Pancreas (tissue), 10 donors: ENCODE results near the gene ARHGEF3. TPM values are rescaled to one million over a fixed set of nuclear protein-coding genes. Genes with fewer than 3 reads are reported as not detected.

Source experiments
- ATAC-seq, 4 donors: fragments of 200-7000 bp; cut with Tn5 transposase; one replicate each; pipeline versions ENCODE4 v1.8.0 to v1.9.1; 2020; ENCODE audit warnings: mild to moderate bottlenecking in 4 of 4, moderate library complexity in 4 of 4
- DNase-seq, 6 donors: peaks; one replicate each; pipeline ENCODE4 v3.0.0-alpha.2; 2020
- FAIRE-seq: peaks from 2 replicates; lab custom pipeline; 2012; peaks lifted over from hg19 to GRCh38; lab: Jason Lieb, UNC
- H3K27ac ChIP-seq, 4 donors: fragments of 200-600 bp; sonication (generic); 1 replicate in 3 of 4; 2 replicates in 1 of 4; pipeline versions ENCODE4 v1.5.0 to v1.8.0; 2020
- H3K27me3 ChIP-seq, 4 donors: fragments of 200-600 bp; one replicate each; pipeline ENCODE4 v1.8.0; 2021
- H3K36me3 ChIP-seq, 3 donors: fragments of 200-600 bp; sonication (generic) in 1 of 3; one replicate each; pipeline versions ENCODE4 v1.5.0 to v1.8.0; 2020 to 2021
- H3K4me1 ChIP-seq, 3 donors: fragments of 200-600 bp; one replicate each; pipeline ENCODE4 v1.8.0; 2021
- H3K4me3 ChIP-seq, 4 donors: fragments of 200-600 bp; sonication (generic) in 2 of 4; one replicate each; pipeline versions ENCODE4 v1.5.0 to v1.8.0; 2020 to 2021
- H3K9me3 ChIP-seq, 4 donors: fragments of 200-600 bp; one replicate each; pipeline ENCODE4 v1.8.0; 2021
- CTCF ChIP-seq, 4 donors: fragments of 200-600 bp; sonication (generic) in 3 of 4; IDR thresholded peaks; one replicate each; pipeline versions ENCODE4 v1.5.0 to v1.8.0; 2021; ENCODE audit warnings: antibody characterized with exemption in 4 of 4
- WGBS, 2 donors: extraction: QIAGEN DNeasy Blood & Tissue Kit; methylation state at CpG; one replicate each; pipeline ENCODE4 v1.1.7; 2013; 5-methylcytosine and 5-hydroxymethylcytosine counted together
- intact Hi-C, 3 donors: fragments of 100-400 bp; cut with DNase I; formaldehyde crosslinking; loops; one replicate each; pipeline versions ENCODE4 v1.11.1 to v1.14.2; 2022
- polyA plus RNA-seq, 2 donors: library from polyadenylated mRNA; stranded (reverse); fragments of 200-250 nt; gene quantifications; one replicate each; pipeline ENCODE4 v1.2.3, GENCODE V29; 2013
- total RNA-seq, 6 donors: library from RNA; stranded (reverse); fragmentation: NEBNext Ultra II Directional in 4 of 6; extraction: Animal tissue kit (Norgen Biotek cat#: 25700) in 4 of 6; gene quantifications; one replicate each; pipeline versions ENCODE4 v1.2.1 to v1.2.4, GENCODE V29; 2021 to 2023
- donor health status: healthy with polysubstance abuse.
- donor health status: DM: no; HTN: no; CAD: no; lungs with moderate emphysema.
- donor health status: DM: no; HTN: no; CAD: no.
- donor health status: control.
- donor health status: control.
- donor health status: Bipolar disorder and iron deficiency.
- donor health status: DM: yes; HTN: yes; CAD: no.
- donor health status: DM: no; HTN: no; CAD: no.
- donor health status: DM: no; HTN: no; CAD: no.
- donor health status: DM: yes; HTN: yes; CAD: no.

The ARHGEF3 gene
- total and polyA plus RNA-seq, 8 donors = 11.4 to 36.5 (median 25.6) TPM

DNA sequence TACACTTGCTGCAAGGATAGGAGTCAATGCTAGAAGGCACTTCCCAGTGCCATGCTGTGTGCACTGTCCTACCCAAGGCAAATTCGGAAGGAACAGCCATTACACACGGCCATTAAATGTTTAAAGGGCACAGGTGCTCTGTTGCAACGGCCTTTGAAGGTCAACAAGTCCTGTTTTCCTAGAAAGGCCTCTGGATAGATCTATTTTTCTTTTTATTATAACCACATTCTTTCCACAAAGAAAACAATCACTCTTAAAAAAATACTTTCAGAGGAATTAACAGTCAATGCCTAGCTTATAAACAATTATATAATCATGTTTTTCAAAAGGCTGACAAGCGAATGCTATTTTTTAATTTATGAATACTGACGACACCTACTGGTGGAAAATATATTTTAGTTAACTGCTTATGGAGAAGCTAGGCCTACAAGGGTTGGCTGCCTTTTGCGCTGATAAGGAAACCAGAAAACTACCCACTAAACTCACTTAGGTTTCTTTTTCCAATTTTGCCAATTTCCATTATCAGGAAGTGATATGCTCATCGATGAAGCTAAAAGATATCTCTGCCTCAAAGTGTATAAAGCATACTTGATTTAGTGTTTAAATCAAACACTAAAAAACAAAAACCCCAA, 2.4 kb downstream of the ARHGEF3 start:
- WGBS, 2 donors = 3% methylated on average over 7 of the region's 7 CpGs
- H3K9me3 ChIP-seq = no peaks in the 10 kb centered on the region
- intact Hi-C loops = loop anchor here in 2 of 3 donors (10.0 kb wide), 1 partner anchor 55 kb away; no protein-coding TSS in a partner anchor
- H3K4me3 ChIP-seq = peak overlapping the region; percentile 19 to 91 (median 85)
- H3K27ac ChIP-seq = peak overlapping the region in 3 of 4 donors; percentile 40 to 85 (median 80)
- ATAC-seq (peak in 3 of 4 donors; percentile 27 to 39 (median 36)), FAIRE-seq (peak; percentile 67), DNase-seq (no peak)
- TF ChIP-seq CTCF (IDR thresholded peaks at IDR 0.05) = peak; percentile 19 to 56 (median 45)
- H3K27me3 ChIP-seq = no peaks in the 10 kb centered on the region
- H3K36me3 ChIP-seq = no peaks in the 10 kb centered on the region
- H3K4me1 ChIP-seq = peaks cover 14 to 47% (median 27%) of the 10 kb centered on the region in 3 donors

GRCh38 chr3:56796996-56797395, 4.8 kb downstream of the ARHGEF3 start:
- FAIRE-seq (no peak), DNase-seq (peak in 2 of 6 donors; percentile 62 to 77), ATAC-seq (peak; percentile 7 to 40 (median 23))
- peaks cover 29 to 53% (median 35%) of the 10 kb centered on the region in 3 donors for H3K4me1 ChIP-seq
- WGBS, 2 donors = 40 to 42% methylated on average over 4 of the region's 4 CpGs
- H3K9me3 ChIP-seq = no peaks in the 10 kb centered on the region
- no peak for TF ChIP-seq CTCF (IDR thresholded peaks at IDR 0.05)
- H3K36me3 ChIP-seq = no peaks in the 10 kb centered on the region
- peak overlapping the region in 3 of 4 donors; percentile 4 to 85 (median 80) for H3K27ac ChIP-seq
- intact Hi-C loops = loop anchor here in 2 of 3 donors (10.0 kb wide), 1 partner anchor 52 kb away; no protein-coding TSS in a partner anchor
- no peaks in the 10 kb centered on the region for H3K27me3 ChIP-seq
- H3K4me3 ChIP-seq = peak overlapping the region in 2 of 4 donors; percentile 21 to 87

GRCh38 chr3:56796202-56796601, 5.5 kb downstream of the ARHGEF3 start:
- 16% methylated on average over 6 of the region's 6 CpGs for WGBS, 2 donors
- peak overlapping the region; percentile 4 to 85 (median 61) for H3K27ac ChIP-seq
- intact Hi-C loops = loop anchor here in 2 of 3 donors (10.0 kb wide), 1 partner anchor 51 kb away; no protein-coding TSS in a partner anchor
- H3K4me1 ChIP-seq = peaks cover 34 to 61% (median 43%) of the 10 kb centered on the region in 3 donors
- H3K4me3 ChIP-seq = no peak overlapping the region
- no peaks in the 10 kb centered on the region for H3K36me3 ChIP-seq
- no peaks in the 10 kb centered on the region for H3K27me3 ChIP-seq
- TF ChIP-seq CTCF (IDR thresholded peaks at IDR 0.05) = no peak
- FAIRE-seq = no peak
- DNase-seq = peak in 3 of 6 donors; percentile 37 to 53 (median 42)
- ATAC-seq = peak in 3 of 4 donors; percentile 39 to 57 (median 41)
- no peaks in the 10 kb centered on the region for H3K9me3 ChIP-seq

DNA sequence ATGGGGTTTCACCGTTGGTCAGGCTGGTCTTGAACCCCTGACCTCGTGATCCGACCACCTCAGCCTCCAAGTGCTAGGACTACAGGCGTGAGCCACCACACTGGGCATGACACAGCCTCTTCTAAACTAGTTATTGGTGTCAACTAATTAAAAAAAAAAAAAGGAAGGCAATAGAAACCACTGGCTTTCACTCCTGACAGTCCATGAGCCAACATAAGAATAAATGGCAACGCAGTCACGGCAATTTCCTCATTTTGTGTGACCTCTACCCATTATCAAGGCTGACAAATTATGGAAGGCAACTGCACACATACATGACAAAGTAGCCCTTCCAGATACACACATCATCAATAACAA, 5.9 kb downstream of the ARHGEF3 start:
- no peak for DNase-seq
- H3K27ac ChIP-seq = peak overlapping the region; percentile 4 to 85 (median 61)
- no peak for FAIRE-seq
- no peaks in the 10 kb centered on the region for H3K27me3 ChIP-seq
- no peaks in the 10 kb centered on the region for H3K36me3 ChIP-seq
- 34 to 40% methylated on average over 6 of the region's 6 CpGs for WGBS, 2 donors
- intact Hi-C loops = loop anchor here in 2 of 3 donors (10.0 kb wide), 1 partner anchor 51 kb away; no protein-coding TSS in a partner anchor
- no peak overlapping the region for H3K4me3 ChIP-seq
- no peak for TF ChIP-seq CTCF (IDR thresholded peaks at IDR 0.05)
- no peaks in the 10 kb centered on the region for H3K9me3 ChIP-seq
- ATAC-seq = peak in 3 of 4 donors; percentile 5 to 26 (median 18)
- peaks cover 38 to 64% (median 47%) of the 10 kb centered on the region in 3 donors for H3K4me1 ChIP-seq
